Peyer's patch (tissue), 4 donors: Measurements from ENCODE around the gene CDH4.

Source experiments
- CTCF ChIP-seq, 6 experiments: fragments of 450-650 bp in 4 of 6; fragments of 200-600 bp in 2 of 6; sonication (generic) in 1 of 6; IDR thresholded peaks; one replicate each; pipeline ENCODE4 v1.5.1; 2017 to 2019; ENCODE audit warnings: antibody characterized with exemption in 6 of 6, mild to moderate bottlenecking in 3 of 6, moderate library complexity in 1 of 6
- POLR2A ChIP-seq, 2 donors: fragments of 450-650 bp; IDR thresholded peaks; one replicate each; pipeline ENCODE4 v1.5.1; 2017; ENCODE audit warnings: antibody characterized with exemption in 2 of 2, mild to moderate bottlenecking in 2 of 2, moderate library complexity in 2 of 2

DNA sequence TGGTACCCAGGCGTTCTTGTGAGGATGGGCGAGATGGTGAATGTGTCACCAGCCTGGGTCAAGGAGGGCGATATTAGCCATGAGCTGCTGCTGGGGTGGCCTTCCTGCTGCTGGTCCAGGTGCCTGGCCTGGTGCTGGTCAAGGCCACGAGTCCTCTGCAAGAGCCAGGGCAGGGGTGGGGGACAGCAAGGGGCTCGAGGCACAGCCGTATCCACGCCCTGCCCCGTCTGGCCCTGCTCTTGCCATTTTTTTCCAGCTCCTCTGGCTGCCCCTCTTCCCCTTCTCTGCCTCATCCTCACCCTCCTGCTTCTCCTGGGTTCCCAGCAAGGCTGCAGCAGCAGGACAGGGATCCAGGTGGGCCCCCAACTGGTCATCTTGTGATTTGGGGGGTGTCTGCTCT lies 51.2 kb downstream of the CDH4 start:
- TF ChIP-seq CTCF (IDR thresholded peaks at IDR 0.05), result no peak
- TF ChIP-seq POLR2A (IDR thresholded peaks at IDR 0.05), result no peak
